A549 (cell line): ENCODE data around the gene TSPAN1. TPM values are rescaled to one million over a fixed set of nuclear protein-coding genes. Genes with fewer than 3 reads are reported as not detected.

Experiments
- ATAC-seq, 2 experiments: fragments of 200-7000 bp in 1 of 2; fragments of >200 bp in 1 of 2; cut with Nextera tagmentation in 1 of 2; cut with Tn5 transposase in 1 of 2; 3 replicates each; pipeline versions ENCODE4 v1.8.0 to v1.9.1; 2018 to 2020; ENCODE audit warnings: mild to moderate bottlenecking in 1 of 2, moderate library complexity in 1 of 2
- CTCF ChIA-PET: fragments of 300-600 bp; sonication (Branson Sonifier 250); formaldehyde crosslinking; extraction: SDS; loops from one replicate; lab custom pipeline; 2021; ENCODE audit warnings: antibody characterized with exemption, inconsistent platforms; lab: Yijun Ruan, JAX
- POLR2A ChIA-PET: fragments of 350-600 bp; formaldehyde crosslinking; extraction: SDS; loops from one replicate; lab custom pipeline; 2021; ENCODE audit warnings: antibody characterized with exemption, inconsistent platforms; lab: Yijun Ruan, JAX
- DNase-seq, 2 experiments: peaks; one replicate each; pipeline versions ENCODE4 v3.0.0 to v3.0.0-alpha.2; 2011 to 2016; ENCODE audit warnings: low read depth in 1 of 2, low spot score in 1 of 2
- FAIRE-seq: peaks from 2 replicates; lab custom pipeline; 2011; peaks lifted over from hg19 to GRCh38; lab: Jason Lieb, UNC
- H3K27ac ChIP-seq, 2 experiments: fragments of >200 bp; sonication (Bioruptor Twin); formaldehyde crosslinking; 3 replicates each; pipeline ENCODE4 v1.5.1; 2016 to 2017
- H3K4me1 ChIP-seq: fragments of >200 bp; sonication (Bioruptor Twin); formaldehyde crosslinking; 3 replicates; pipeline ENCODE4 v1.6.1; 2016
- H3K4me2 ChIP-seq: fragments of >200 bp; sonication (Bioruptor Twin); formaldehyde crosslinking; 3 replicates; pipeline ENCODE4 v1.6.1; 2016
- H3K4me3 ChIP-seq: fragments of >200 bp; sonication (Bioruptor Twin); formaldehyde crosslinking; 3 replicates; pipeline ENCODE4 v1.5.1; 2016
- H3K9me3 ChIP-seq: fragments of >200 bp; sonication (Bioruptor Twin); formaldehyde crosslinking; 3 replicates; pipeline ENCODE4 v1.6.1; 2016
- BCL3 ChIP-seq: fragments of >200 bp; sonication (Bioruptor Twin); formaldehyde crosslinking; IDR thresholded peaks from 3 replicates; pipeline ENCODE4 v1.6.1; 2016
- CBX2 ChIP-seq: fragments of 200-600 bp; sonication (generic); IDR thresholded peaks from 2 replicates; pipeline ENCODE4 v1.6.1; 2016; ENCODE audit warnings: low read depth, mild to moderate bottlenecking, borderline replicate concordance
- EHMT2 ChIP-seq: fragments of 200-600 bp; sonication (generic); IDR thresholded peaks from 2 replicates; pipeline ENCODE4 v1.6.1; 2016; ENCODE audit warnings: antibody characterized with exemption, low read depth, mild to moderate bottlenecking, moderate library complexity
- FOSB ChIP-seq: fragments of 250-450 bp; sonication (Bioruptor Pico); IDR thresholded peaks from 2 replicates; pipeline ENCODE4 v1.5.0; 2020; ENCODE audit warnings: mild to moderate bottlenecking, moderate library complexity
- FOSL2 ChIP-seq, 2 experiments: fragments of 450-650 bp in 1 of 2; fragments of >200 bp in 1 of 2; sonication (Bioruptor Twin) in 1 of 2; formaldehyde crosslinking; IDR thresholded peaks; 2 replicates each; pipeline versions ENCODE4 v1.5.0 to v1.6.1; 2016 to 2020; ENCODE audit warnings: mild to moderate bottlenecking in 1 of 2, moderate library complexity in 1 of 2
- GATA3 ChIP-seq: IDR thresholded peaks from 2 replicates; pipeline ENCODE4 v1.6.1; 2012; ENCODE audit warnings: borderline replicate concordance
- HDAC2 ChIP-seq: fragments of 200-600 bp; sonication (generic); IDR thresholded peaks from 2 replicates; pipeline ENCODE4 v1.6.1; 2016
- MYC ChIP-seq: IDR thresholded peaks from 2 replicates; pipeline ENCODE4 v1.6.1; 2012; ENCODE audit warnings: mild to moderate bottlenecking, inconsistent platforms, low read length, improper control_type of control experiment, borderline replicate concordance
- NR3C1 ChIP-seq: fragments of >200 bp; sonication (Bioruptor Twin); formaldehyde crosslinking; IDR thresholded peaks from 3 replicates; pipeline ENCODE4 v1.6.1; 2017
- POLR2AphosphoS2 ChIP-seq: conservative IDR thresholded peaks from 2 replicates; pipeline ENCODE4 v1.6.1; 2012; ENCODE audit warnings: low read length, improper control_type of control experiment, inconsistent platforms
- RAD21 ChIP-seq, 2 experiments: fragments of >200 bp in 1 of 2; sonication (Bioruptor Twin) in 1 of 2; formaldehyde crosslinking in 1 of 2; IDR thresholded peaks in 1 of 2; conservative IDR thresholded peaks in 1 of 2; 2 replicates in 1 of 2; 3 replicates in 1 of 2; pipeline ENCODE4 v1.6.1; 2012 to 2018; ENCODE audit warnings: inconsistent platforms in 1 of 2
- USF2 ChIP-seq: fragments of 450-650 bp; IDR thresholded peaks from 2 replicates; pipeline ENCODE4 v1.6.1; 2014; ENCODE audit warnings: antibody characterized with exemption
- ZSCAN20 ChIP-seq: fragments of 250-450 bp; sonication (Bioruptor Pico); IDR thresholded peaks from 2 replicates; pipeline ENCODE4 v1.8.0; 2022; ENCODE audit warnings: mild to moderate bottlenecking, moderate library complexity
- WGBS: methylation state at CpG from one replicate; pipeline ENCODE4 v1.1.6; 2017; ENCODE audit errors: missing lambda C conversion rate; 5-methylcytosine and 5-hydroxymethylcytosine counted together
- polyA plus RNA-seq, 4 experiments: library from polyadenylated mRNA; depleted of rRNA in 3 of 4; stranded (reverse); fragments of >200 nt; fragmentation: RNase III in 1 of 4; extraction: RNeasy Plus Mini Kit Qiagen cat#74134 plus additional on column Dnase treatment in 1 of 4; gene quantifications; 2 replicates in 3 of 4; 3 replicates in 1 of 4; pipeline ENCODE4 v1.2.3, GENCODE V29; 2011 to 2017
- TF ChIP-seq, protein P1 (sequence below): fragments of 200-600 bp; sonication (generic); IDR thresholded peaks from 2 replicates; pipeline ENCODE4 v1.6.1; 2016; ENCODE audit warnings: antibody characterized with exemption, mild to moderate bottlenecking, moderate library complexity
- TF ChIP-seq, protein P2 (sequence below): fragments of >200 bp; sonication (Bioruptor Twin); formaldehyde crosslinking; IDR thresholded peaks from 3 replicates; pipeline ENCODE4 v1.5.1; 2016
- TF ChIP-seq, protein P3 (sequence below): IDR thresholded peaks from 2 replicates; pipeline ENCODE4 v1.6.1; 2012; ENCODE audit warnings: low read depth, borderline replicate concordance

Gene TSPAN1
- polyA plus RNA-seq, 2 of the 4 experiments (the other 2 are of a cell fraction) = 2.1 TPM

- CTCF ChIA-PET = interaction anchor here (1.4 kb wide), 1 partner anchor 121 kb away, joined by 6 read pairs; no protein-coding TSS in a partner anchor
- FAIRE-seq = no peak
Observed at GRCh38 chr1:46157916-46158311, 17.0 kb upstream of the TSPAN1 start.

More at GRCh38 chr1:46157916-46158311, 17.0 kb upstream of the TSPAN1 start:
- H3K9me3 ChIP-seq = no peaks in the 10 kb centered on the region
- H3K4me2 ChIP-seq = no peak overlapping the region
- TF ChIP-seq FOSL2 (IDR thresholded peaks at IDR 0.05) (no peak), FOSL2 (CRISPR knock-in tag; IDR thresholded peaks at IDR 0.05) (no peak), CBX2 (no peak), MYC (no peak), BCL3 (no peak), EHMT2 (no peak), NR3C1 (no peak), ZSCAN20 (CRISPR knock-in tag) (no peak), GATA3 (no peak), POLR2AphosphoS2 (no peak), RAD21 (conservative IDR thresholded peaks at IDR 0.05 in 1 of 2, IDR thresholded peaks at IDR 0.05 in 1 of 2) (no peak), HDAC2 (no peak), FOSB (no peak), USF2 (no peak)
- TF ChIP-seq, protein P1, sequence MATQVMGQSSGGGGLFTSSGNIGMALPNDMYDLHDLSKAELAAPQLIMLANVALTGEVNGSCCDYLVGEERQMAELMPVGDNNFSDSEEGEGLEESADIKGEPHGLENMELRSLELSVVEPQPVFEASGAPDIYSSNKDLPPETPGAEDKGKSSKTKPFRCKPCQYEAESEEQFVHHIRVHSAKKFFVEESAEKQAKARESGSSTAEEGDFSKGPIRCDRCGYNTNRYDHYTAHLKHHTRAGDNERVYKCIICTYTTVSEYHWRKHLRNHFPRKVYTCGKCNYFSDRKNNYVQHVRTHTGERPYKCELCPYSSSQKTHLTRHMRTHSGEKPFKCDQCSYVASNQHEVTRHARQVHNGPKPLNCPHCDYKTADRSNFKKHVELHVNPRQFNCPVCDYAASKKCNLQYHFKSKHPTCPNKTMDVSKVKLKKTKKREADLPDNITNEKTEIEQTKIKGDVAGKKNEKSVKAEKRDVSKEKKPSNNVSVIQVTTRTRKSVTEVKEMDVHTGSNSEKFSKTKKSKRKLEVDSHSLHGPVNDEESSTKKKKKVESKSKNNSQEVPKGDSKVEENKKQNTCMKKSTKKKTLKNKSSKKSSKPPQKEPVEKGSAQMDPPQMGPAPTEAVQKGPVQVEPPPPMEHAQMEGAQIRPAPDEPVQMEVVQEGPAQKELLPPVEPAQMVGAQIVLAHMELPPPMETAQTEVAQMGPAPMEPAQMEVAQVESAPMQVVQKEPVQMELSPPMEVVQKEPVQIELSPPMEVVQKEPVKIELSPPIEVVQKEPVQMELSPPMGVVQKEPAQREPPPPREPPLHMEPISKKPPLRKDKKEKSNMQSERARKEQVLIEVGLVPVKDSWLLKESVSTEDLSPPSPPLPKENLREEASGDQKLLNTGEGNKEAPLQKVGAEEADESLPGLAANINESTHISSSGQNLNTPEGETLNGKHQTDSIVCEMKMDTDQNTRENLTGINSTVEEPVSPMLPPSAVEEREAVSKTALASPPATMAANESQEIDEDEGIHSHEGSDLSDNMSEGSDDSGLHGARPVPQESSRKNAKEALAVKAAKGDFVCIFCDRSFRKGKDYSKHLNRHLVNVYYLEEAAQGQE = no peak
- TF ChIP-seq, protein P2, sequence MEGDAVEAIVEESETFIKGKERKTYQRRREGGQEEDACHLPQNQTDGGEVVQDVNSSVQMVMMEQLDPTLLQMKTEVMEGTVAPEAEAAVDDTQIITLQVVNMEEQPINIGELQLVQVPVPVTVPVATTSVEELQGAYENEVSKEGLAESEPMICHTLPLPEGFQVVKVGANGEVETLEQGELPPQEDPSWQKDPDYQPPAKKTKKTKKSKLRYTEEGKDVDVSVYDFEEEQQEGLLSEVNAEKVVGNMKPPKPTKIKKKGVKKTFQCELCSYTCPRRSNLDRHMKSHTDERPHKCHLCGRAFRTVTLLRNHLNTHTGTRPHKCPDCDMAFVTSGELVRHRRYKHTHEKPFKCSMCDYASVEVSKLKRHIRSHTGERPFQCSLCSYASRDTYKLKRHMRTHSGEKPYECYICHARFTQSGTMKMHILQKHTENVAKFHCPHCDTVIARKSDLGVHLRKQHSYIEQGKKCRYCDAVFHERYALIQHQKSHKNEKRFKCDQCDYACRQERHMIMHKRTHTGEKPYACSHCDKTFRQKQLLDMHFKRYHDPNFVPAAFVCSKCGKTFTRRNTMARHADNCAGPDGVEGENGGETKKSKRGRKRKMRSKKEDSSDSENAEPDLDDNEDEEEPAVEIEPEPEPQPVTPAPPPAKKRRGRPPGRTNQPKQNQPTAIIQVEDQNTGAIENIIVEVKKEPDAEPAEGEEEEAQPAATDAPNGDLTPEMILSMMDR = no peak
- TF ChIP-seq, protein P3, sequence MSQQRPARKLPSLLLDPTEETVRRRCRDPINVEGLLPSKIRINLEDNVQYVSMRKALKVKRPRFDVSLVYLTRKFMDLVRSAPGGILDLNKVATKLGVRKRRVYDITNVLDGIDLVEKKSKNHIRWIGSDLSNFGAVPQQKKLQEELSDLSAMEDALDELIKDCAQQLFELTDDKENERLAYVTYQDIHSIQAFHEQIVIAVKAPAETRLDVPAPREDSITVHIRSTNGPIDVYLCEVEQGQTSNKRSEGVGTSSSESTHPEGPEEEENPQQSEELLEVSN = no peak
- TF ChIP-seq, all 56 proteins: peak for 0
- POLR2A ChIA-PET = no interaction called here
- WGBS = 80% methylated on average over 1 of the region's 1 CpG
- ATAC-seq (no peak), DNase-seq (no peak)
- H3K27ac ChIP-seq = no peak overlapping the region
- H3K4me3 ChIP-seq = no peak overlapping the region
- H3K4me1 ChIP-seq = no peaks in the 10 kb centered on the region
